HG03469 (cell line): ENCODE results near the gene SLC37A4.
"Not testable (repeated sequence)": the region's sequence is repeated elsewhere in the genome, so short reads cannot be mapped to it uniquely, and the experiment has no call there.

Experiments used
- ATAC-seq: cut with Tn5 transposase; IDR thresholded peaks from one replicate; pipeline ENCODE4 v1.9.1; 2021; ENCODE audit warnings: mild to moderate bottlenecking, moderate library complexity, moderate number of reproducible peaks; ENCODE audit not compliant: unreplicated experiment

Gene SLC37A4

DNA sequence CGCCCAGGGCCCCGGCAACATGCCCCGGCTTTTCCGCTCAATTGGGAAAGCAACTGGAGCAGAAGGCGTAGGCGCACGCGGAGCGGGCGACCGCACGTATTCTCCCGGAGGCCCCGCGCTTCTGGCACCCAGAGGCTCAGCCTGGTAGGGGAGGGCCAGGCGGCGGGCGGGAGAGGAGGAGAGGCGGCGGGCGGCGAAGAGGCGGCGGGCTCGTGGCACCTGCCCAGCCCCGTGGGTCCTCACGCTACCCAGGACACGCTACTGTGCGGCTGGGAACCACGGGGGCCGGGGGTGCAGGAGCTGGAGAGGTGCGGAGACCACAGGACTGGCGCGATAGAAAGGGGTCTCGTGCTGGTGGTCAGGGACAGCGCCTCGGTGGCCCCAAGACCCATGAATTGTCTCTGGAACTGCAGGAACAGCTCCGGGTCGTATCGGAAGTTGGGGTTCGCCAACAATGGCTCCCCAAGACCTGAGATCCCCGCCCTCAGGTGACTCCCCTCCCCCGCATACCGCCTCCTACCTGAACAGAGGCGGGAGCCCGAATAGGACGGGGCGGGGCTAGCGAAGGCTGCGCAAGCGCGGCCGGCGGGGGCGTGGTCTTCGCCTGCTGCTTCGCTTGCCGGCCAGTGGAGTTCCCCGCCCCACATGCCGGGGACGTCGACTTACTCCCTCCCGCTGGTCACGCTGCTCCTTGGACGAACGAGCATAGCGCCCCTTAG is at the start of gene SLC37A4:
SLC37A4 (minus strand) TSS at position 549 of the 719 bp plus-strand sequence.
- ATAC-seq = peak; percentile 69

DNA sequence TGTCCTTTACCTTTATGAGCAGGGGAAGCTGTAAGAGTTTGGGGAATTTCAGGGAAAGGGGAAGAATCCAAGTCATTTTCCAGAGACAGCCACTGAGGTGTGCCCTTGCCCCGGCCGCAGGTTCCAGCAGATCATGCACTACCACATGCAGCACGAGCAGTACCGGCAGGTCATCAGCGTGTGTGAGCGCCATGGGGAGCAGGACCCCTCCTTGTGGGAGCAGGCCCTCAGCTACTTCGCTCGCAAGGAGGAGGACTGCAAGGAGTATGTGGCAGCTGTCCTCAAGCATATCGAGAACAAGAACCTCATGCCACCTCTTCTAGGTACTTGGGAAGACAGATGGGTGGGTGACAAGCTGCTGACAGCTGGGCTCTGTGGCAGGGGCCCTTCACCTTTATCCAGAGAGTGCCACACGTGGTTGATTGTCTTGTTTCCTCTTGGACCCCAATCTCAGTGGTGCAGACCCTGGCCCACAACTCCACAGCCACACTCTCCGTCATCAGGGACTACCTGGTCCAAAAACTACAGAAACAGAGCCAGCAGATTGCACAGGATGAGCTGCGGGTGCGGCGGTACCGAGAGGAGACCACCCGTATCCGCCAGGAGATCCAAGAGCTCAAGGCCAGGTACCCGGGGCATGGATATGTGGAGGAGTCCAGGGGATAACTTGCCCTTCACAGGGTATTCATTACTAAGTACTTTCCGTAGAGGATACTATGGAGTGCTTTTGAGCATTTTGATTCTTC is 48.2 kb upstream of the SLC37A4 start:
- ATAC-seq = no peak

DNA sequence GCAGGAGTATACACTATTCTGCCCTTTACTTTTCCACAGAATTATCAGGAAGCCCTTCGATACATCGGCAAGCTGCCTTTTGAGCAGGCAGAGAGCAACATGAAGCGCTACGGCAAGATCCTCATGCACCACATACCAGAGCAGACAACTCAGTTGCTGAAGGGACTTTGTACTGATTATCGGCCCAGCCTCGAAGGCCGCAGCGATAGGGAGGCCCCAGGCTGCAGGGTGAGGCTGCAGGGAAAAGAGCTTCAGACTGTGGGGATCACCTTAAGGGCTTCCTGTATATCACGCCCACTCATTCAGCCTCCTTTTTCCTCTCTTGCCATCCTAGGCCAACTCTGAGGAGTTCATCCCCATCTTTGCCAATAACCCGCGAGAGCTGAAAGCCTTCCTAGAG is 47.2 kb upstream of the SLC37A4 start:
- no peak for ATAC-seq

DNA sequence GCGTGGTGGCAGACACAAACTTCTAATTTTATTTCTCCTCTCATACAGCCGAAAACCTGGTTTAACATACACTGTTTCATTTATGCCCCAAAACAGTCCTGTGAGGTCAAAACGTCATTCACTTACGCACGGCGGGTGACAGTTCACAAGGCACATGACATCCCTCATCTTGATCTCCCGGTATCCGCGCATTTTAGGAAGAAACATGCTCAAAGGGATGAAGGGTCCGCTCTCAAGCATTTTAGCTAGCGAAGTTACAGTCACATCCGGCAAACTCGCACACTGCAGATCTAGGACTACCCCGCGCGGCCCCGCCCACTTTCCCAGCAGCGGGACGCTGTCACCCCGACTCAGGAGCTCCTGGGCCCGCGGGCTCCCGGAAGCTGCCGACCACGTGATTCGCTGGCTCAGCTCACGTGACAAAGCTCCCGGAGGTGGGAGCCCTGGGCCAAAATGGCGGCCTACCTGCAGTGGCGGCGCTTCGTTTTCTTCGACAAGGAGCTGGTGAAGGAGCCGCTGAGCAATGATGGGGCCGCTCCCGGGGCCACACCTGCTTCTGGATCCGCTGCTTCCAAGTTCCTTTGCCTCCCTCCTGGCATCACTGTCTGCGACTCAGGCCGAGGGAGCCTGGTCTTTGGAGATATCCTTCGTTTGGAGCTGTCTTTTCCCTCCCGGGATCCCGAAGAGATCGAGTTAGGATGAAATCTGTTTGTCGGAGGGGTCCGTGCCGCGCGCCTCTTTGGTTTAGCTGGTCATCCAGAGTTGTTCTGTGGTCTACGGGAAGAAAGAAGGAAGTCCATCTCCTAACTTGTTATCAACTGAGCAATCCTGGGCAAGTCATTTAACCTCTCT is 36.9 kb upstream of the SLC37A4 start, which contains the start of gene VPS11:
VPS11 (plus strand) TSS at position 448 of the 852 bp plus-strand sequence; CDS start at position 454, 6 bp downstream.
- ATAC-seq = peak; percentile 60

DNA sequence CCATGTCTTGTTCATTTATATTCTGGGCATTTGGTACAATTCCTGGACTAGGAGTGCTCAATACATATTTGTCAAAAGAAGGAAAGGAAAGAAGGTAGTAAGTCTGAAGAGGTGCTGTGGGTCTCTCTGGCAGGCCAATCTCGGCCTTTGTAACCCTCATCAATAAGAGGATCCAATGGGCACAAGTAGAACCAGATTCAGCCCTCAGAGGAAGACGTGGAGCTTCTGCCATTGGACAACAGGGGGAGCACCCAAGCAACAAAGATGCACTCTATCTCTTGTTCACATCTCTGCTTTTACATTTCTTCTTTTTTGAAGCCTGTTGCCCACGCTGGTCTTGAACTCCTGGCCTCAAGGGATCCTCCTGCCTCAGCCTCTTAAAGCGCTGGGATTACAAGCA is 34.7 kb upstream of the SLC37A4 start:
- no peak for ATAC-seq

DNA sequence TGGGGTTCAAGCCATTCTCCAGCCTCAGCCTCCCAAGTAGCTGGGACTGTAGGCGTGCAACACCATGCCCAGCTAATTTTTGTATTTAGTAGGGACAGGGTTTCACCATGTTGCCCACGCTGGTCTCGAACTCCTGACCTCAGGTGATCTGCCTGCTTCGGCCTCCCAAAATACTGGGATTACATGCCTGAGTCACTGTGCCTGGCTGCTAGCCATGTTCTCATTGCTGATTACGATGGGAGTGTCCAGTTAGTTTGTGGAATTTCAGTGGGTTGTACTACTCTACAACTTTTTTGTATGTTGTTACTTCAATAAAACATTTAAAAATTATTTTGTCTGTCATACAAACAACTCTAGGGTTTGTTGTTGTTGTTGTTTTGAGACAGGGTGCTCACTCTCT is 32.1 kb upstream of the SLC37A4 start:
- no peak for ATAC-seq

DNA sequence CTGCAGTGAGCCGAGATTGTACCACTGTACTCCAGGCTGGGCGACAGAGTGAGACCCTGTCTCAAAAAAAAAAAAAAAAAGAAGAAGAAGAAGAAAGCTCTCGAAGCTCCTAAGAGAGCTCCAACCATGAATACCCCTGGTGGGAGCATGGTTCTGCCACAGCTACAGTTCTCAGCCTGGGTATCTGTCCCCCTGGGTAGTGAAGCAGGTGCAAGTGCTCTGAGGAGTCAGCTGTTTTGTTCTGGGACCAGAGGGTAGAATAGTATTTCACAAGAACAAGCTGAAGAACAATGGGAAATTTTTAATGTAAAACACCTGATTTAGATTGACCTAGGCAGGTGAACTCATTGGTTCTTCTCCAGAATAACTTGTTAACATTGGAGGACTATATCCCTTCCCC is 30.6 kb upstream of the SLC37A4 start:
- ATAC-seq = no peak

DNA sequence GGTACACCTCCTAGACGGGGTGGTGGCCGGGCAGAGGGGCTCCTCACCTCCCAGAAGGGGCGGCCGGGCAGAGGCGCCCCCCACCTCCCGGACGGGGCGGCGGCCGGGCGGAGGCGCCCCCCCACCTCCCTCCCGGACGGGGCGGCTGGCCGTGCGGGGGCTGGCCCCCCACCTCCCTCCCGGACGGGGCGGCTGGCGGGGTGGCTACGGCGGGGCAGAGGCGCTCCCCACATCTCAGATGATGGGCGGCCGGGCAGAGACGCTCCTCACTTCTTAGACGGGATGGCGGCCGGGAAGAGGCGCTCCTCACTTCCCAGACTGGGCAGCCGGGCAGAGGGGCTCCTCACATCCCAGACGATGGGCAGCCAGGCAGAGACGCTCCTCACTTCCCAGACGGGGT is 28.5 kb upstream of the SLC37A4 start:
- not testable (repeated sequence) for ATAC-seq

DNA sequence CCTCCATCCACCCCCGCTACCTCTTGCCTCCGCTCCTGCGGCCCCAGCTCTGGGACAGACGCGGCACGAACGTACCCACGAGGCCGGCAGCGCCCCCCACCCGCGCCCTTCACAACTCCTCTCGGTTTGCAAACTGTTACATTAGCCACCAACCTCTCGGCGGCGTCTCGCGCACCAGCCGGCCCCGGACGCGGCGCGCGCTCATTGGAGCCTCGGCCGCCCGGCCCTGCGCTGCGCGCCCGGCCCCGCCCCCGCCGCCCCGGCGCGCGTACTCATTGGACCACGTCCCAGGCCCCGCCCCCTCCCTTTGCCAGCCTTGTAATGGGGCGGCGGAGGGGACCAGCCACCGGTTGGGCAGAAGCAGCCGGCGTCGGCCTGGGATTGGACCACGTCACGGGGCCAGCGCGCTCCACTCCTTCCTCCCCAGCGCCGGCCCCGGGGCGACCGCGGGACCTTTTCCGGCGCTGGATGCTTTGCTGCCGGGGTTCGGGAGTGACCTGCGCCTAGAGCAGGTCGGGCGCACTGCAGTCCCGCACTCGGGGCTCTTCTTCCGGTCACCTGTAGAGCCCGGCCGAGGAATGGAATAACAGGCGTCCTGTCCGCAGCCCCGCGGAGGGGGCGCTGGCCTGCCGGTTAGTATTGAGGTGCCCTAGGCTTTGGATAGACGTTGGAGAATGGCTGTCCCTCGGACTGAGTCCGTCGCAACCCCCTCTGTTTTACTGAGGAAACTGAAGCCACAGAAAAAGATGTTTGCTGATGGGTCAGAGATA is 26.5 kb upstream of the SLC37A4 start, which contains the start of gene HYOU1:
HYOU1 (minus strand) TSS at position 206 of the 770 bp plus-strand sequence. CDS start 1,045 bp downstream, outside the sequence.
- peak; percentile 74 for ATAC-seq

DNA sequence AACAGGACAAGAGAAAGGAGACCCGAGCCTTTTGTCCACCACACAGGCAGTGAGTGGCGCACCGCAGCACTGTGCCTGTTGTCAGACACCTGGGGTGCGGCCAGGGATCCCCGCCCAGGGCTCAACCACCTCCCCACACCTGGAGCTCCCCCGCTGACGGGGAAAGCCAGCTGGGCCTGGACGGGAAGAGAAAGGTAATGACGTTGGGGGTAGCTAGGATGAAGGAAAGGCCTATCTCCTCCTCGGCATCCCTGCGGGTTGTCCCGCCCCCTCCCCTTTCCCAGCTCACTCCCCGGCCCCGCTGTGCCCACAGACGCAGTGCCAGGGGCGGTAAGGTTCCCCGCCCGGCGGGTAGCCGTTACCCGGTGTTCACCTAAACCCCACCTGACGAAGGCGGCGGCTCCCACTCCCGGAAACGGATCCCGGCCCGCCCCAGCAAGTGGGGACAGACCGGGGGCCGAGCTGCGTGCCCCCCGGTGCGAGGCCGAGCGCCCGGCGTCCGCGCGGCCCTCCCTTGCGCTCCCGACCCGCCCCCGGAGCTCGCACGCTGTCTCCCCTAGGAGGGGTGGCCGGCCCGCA is 25.8 kb upstream of the SLC37A4 start:
- ATAC-seq = peak; percentile 1

DNA sequence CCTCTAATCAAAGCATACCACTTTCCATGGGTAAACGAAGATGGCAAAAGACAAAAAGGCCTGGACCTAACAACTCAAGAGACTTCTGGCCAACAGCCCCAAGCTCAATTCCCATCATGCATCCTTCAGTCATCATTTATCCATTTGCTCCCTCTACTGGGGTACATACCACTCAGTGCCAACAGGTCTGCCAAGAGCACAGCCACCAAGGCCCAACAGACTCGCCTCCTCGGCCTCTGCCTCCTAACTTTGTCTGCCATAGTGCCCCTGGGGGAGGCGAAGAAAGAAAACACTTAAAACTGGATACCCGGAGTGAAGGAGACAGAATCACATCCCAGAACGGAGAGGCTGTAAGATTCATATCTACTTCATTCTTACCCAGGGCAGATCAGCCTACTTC is 25.2 kb upstream of the SLC37A4 start:
- ATAC-seq = no peak

DNA sequence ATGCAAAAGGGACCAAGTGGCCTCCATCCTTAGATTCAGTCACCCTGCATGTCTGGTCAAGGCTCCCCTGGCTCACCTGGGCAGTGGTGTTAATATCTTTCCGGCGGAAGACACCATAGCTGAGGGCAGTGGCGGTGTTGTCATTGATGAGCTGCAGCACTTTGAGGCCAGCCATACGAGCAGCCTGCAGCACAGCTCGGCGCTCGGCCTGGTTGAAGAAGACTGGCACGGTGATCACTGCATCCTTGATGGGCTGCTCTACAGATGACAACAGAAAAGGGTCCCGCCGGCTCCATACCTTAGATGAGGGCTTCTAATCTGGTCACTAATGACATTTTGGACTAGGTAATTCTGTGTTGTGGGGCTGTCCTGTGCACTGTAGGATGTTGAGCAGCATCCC is 23.7 kb upstream of the SLC37A4 start:
- no peak for ATAC-seq

DNA sequence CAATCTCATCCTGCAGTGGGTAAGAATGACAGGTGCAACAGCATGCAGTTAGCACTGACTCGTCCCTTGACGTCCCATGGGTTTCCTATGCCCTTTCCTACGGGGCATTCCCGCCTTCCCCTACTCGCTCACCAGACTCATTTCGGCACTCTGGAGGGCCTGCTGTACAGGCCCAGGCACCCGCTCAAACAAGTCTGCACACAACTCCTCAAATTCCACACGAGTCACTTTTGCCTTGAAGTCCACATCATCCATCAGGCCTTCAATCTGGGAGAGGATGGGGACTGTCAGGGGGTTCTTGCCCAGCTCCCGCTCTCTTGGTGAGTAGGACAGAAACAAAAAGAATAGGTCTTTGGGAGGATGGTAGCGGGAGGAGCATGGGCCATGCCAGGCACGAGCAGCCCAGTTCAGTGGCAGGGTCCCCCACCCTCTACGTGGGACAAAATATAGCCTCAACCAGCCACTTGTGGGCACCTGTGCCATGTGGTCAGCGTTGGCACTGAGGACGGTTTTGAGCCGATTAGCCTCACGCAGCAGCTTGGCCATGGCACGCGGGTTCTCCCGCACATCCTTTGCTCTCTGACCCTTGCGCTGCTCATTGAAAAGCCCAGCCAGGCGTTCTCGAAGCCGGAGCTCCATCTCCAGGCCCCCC is 21.6 kb upstream of the SLC37A4 start:
- ATAC-seq = no peak

DNA sequence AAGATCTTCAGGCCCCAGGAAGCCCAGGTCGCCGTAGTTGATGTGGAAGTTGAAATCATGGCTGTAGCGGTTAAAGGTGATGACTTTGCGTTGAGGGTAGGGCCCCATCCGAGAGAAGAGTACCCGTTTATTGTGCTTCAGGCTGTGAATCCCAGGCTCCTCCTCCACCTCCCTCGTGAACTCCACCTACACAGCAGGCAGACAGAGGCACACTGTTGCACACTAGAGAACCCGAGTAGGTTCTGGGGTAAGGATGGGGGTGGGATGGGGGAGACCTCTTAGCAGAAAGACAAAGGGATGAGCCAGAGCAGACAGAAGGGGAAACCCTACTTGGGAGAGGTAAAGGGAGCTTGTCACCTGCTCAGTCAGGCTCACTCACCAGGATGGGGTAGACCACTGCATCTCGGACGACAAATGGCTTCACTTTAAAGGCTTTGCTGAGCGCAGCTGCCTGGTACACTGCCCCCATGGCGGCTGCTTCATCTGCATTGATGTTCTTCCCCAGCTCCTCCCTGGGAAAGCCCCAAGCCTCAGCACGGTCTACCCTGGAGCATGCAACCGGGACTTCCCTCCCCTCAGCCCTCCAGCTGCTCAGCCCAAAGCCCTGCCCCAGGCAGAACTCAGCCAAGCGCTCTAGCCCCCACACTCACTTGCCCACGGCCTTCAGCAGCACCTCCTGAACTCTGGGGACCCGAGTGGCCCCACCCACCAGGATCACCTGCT is 20.9 kb upstream of the SLC37A4 start:
- ATAC-seq = no peak

DNA sequence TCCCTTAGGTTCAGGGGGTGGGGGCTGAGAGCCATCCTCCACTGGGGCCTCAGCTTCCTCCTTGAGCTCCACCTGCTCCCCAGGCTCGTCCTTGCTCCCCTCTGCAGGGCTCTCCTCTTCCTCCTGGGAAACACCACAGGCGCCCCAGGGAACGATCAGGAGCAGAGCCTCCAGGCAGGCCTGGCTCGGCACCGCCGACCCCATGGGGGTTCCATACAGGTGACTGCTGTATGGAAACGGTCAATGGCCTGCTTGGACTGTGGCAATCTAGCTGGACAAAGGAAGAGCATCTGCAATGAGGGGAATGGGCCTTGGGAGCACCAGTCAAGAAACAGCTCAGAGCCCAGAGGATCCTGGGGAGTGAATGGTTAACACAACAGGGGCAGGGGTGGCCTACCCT is 18.4 kb upstream of the SLC37A4 start:
- no peak for ATAC-seq

DNA sequence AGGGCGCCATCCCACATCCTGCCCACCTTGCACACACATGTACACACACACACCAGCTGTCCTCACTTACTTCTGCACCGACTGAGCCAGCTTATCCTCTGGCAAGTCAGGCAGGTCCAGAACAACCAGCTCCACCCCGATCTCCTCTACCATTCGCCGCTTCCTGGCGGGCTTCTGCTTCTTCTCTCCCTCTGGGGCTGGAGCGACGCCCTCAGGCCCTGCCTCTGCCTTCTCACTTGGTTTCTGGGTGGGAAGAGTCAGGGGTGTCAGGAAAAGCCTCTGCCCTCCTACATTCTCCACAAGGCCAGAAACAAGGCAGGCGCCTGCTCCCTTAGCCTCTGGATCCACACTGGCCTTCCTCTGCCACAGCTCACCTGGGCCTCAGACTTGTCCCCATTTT is 18.0 kb upstream of the SLC37A4 start:
- no peak for ATAC-seq

DNA sequence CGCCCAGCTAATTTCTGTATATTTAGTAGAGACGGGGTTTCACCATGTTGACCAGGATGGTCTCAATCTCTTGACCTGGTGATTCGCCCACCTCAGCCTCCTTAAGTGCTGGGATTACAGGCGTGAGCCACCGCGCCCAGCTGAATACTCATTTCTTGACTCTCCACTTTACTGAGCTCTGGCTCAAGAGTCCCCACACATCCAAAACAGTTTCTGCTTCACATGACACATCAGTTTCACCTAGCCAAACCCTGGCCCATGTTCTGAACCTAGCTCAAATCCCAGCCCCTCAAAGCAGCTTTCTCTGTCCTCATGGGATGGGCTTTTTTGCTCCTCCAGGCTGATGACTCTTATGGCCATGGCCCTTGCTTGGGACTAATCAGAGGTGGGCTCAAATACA is 16.5 kb upstream of the SLC37A4 start:
- ATAC-seq = no peak

DNA sequence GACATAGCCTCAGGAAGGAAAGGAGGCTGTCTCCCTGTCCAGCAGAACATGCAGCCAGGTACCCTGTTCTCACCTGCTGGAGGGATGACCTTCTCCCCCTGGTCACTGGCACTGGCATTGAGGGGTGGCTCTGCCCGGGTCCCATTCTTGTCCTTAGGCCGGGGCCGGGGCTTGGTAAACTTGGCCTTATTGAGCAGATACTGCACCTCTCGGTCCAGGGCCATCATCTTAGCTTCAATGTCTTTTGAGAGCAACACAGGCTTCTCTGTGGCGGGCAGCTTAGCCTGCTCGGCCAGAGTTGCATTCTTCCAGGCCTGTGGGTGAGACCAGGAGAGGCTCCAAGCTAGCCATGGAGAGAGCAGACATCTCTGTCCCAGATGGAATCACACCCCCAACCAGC is 15.8 kb upstream of the SLC37A4 start:
- no peak for ATAC-seq

DNA sequence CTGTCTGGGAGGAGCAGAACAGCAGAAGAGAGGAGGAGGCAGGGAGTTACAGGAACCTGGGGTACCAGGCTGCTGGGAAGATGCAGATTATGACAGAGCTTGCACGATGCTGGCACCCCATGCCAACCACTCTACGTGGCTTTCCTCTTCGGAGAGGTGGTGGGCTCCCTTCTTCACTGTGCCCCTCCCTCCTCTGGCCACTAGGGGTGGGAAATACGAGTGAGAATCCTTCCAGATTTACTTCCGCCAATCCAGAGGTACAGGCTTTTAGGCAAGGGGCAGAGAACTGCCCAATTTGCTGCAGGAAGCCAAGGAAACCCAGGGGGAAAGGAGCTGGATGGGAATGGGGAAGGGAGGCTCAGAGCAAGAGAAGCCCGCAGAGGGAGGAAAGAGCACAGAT is 14.0 kb upstream of the SLC37A4 start:
- no peak for ATAC-seq
